Transverse colon (tissue), 4 donors: ENCODE measurements around the gene PYGM. TPM values are rescaled to one million over a fixed set of nuclear protein-coding genes. Genes with fewer than 3 reads are reported as not detected.

Experiments
- DNase-seq: peaks from one replicate; pipeline ENCODE4 v3.0.0-alpha.2; 2019
- H3K27ac ChIP-seq, 4 donors: fragments of 200-600 bp; sonication (generic); 2 replicates each; pipeline ENCODE4 v1.5.1; 2016 to 2018; ENCODE audit warnings: inconsistent platforms in 4 of 4
- H3K27me3 ChIP-seq: fragments of 200-600 bp; sonication (generic); 2 replicates; pipeline ENCODE4 v1.5.1; 2017; ENCODE audit warnings: inconsistent platforms
- H3K36me3 ChIP-seq, 4 donors: fragments of 200-600 bp; sonication (generic); 2 replicates each; pipeline ENCODE4 v1.5.1; 2017 to 2019; ENCODE audit warnings: inconsistent platforms in 4 of 4
- H3K4me1 ChIP-seq, 4 donors: fragments of 200-600 bp; sonication (generic); 2 replicates each; pipeline ENCODE4 v1.5.1; 2017 to 2020; ENCODE audit warnings: inconsistent platforms in 4 of 4
- H3K4me3 ChIP-seq, 4 donors: fragments of 200-600 bp; sonication (generic); 1 replicate in 1 of 4; 2 replicates in 3 of 4; pipeline versions ENCODE4 v1.5.1 to v1.6.1; 2017 to 2019; ENCODE audit warnings: inconsistent platforms in 4 of 4
- H3K9me3 ChIP-seq, 2 donors: fragments of 200-600 bp; sonication (generic); 2 replicates each; pipeline ENCODE4 v1.5.1; 2017 to 2019; ENCODE audit warnings: inconsistent platforms in 2 of 2
- CTCF ChIP-seq, 5 experiments: fragments of 200-600 bp in 3 of 5; fragments of 450-650 bp in 2 of 5; sonication (generic) in 3 of 5; IDR thresholded peaks; 1 replicate in 2 of 5; 2 replicates in 3 of 5; pipeline ENCODE4 v1.5.1; 2016 to 2017; ENCODE audit warnings: antibody characterized with exemption in 5 of 5, inconsistent platforms in 3 of 5, mild to moderate bottlenecking in 2 of 5, moderate library complexity in 1 of 5
- EP300 ChIP-seq: sonication (generic); formaldehyde crosslinking; IDR thresholded peaks from one replicate; pipeline ENCODE4 v1.6.1; 2017; ENCODE audit warnings: antibody characterized with exemption, low read depth
- POLR2A ChIP-seq: fragments of 450-650 bp; IDR thresholded peaks from one replicate; pipeline ENCODE4 v1.6.1; 2016; ENCODE audit warnings: antibody characterized with exemption, mild to moderate bottlenecking, moderate library complexity
- POLR2AphosphoS5 ChIP-seq, 3 donors: sonication (generic); formaldehyde crosslinking; IDR thresholded peaks; one replicate each; pipeline ENCODE4 v1.6.1; 2016; ENCODE audit warnings: antibody characterized with exemption in 3 of 3
- WGBS, 2 donors: methylation state at CpG; one replicate each; pipeline ENCODE4 v1.1.5; 2018; ENCODE audit warnings: low coverage in 1 of 2; 5-methylcytosine and 5-hydroxymethylcytosine counted together
- in situ Hi-C, 4 donors: fragments of 200-750 bp; cut with MboI; loops; one replicate each; pipeline versions ENCODE4 v1.15.0 to v1.15.1; 2017; ENCODE audit warnings: low sequenced_read_pairs in 3 of 4, low pct_ligation_motif_present in 1 of 4, low pct_unique_long_range_greater_than_20kb in 1 of 4
- intact Hi-C: fragments of 100-400 bp; cut with DNase I; formaldehyde crosslinking; loops from one replicate; pipeline ENCODE4 v1.15.1; 2023; ENCODE audit warnings: low total_unique reads
- total RNA-seq, 4 donors: library from RNA; depleted of rRNA; stranded (reverse); fragments of >200 nt; gene quantifications; one replicate each; pipeline ENCODE4 v1.1.0, GENCODE V29; 2016

PYGM gene
- total RNA-seq, 4 donors from 2014 or later, result 1.2 to 7.9 (median 2.2) TPM

- DNase-seq, result no peak
- peaks cover 10 to 33% (median 20%) of the 10 kb centered on the region in 4 donors for H3K4me1 ChIP-seq
- TF ChIP-seq EP300 (no peak), POLR2A (no peak), POLR2AphosphoS5 (IDR thresholded peaks at IDR 0.05) (no peak), CTCF (IDR thresholded peaks at IDR 0.05) (no peak)
- peak overlapping the region; percentile 64 to 92 (median 89) for H3K27ac ChIP-seq
- no peaks in the 10 kb centered on the region for H3K27me3 ChIP-seq
- 56% methylated on average over 13 of the region's 13 CpGs; no CpG with 5 or more reads in 1 of the 2 donors for WGBS, 2 donors
- H3K4me3 ChIP-seq, result peak overlapping the region in 2 of 4 donors; percentile 56 to 68
- no peaks in the 10 kb centered on the region for H3K9me3 ChIP-seq
- intact Hi-C loops, result no loop called here
- in situ Hi-C loops, result no loop called here
- no peaks in the 10 kb centered on the region for H3K36me3 ChIP-seq
Observed at GRCh38 chr11:64801561-64802369, 42.0 kb upstream of the PYGM start.

- intact Hi-C loops, result no loop called here
- DNase-seq, result no peak
- in situ Hi-C loops, result no loop called here
- Histone ChIP-seq H3K27ac (peak overlapping the region in 2 of 4 donors; percentile 64 to 92), H3K36me3 (no peaks in the 10 kb centered on the region), H3K9me3 (no peaks in the 10 kb centered on the region), H3K4me3 (no peak overlapping the region), H3K4me1 (peaks cover 10 to 33% (median 20%) of the 10 kb centered on the region in 4 donors), H3K27me3 (no peaks in the 10 kb centered on the region)
- WGBS, 2 donors, result 75% methylated on average over 8 of the region's 9 CpGs; no CpG with 5 or more reads in 1 of the 2 donors
- no peak for TF ChIP-seq EP300
- no peak for TF ChIP-seq POLR2A
- TF ChIP-seq CTCF (IDR thresholded peaks at IDR 0.05), result no peak
- TF ChIP-seq POLR2AphosphoS5 (IDR thresholded peaks at IDR 0.05), result no peak
Observed at GRCh38 chr11:64801158-64801464, 41.3 kb upstream of the PYGM start.

- WGBS, 2 donors, result 86% methylated on average over 24 of the region's 26 CpGs; no CpG with 5 or more reads in 1 of the 2 donors
- Histone ChIP-seq H3K27ac (no peak overlapping the region), H3K4me1 (peaks cover 10 to 33% (median 20%) of the 10 kb centered on the region in 4 donors), H3K9me3 (no peaks in the 10 kb centered on the region), H3K4me3 (no peak overlapping the region), H3K36me3 (no peaks in the 10 kb centered on the region), H3K27me3 (no peaks in the 10 kb centered on the region)
- TF ChIP-seq EP300 (no peak), POLR2A (no peak), POLR2AphosphoS5 (IDR thresholded peaks at IDR 0.05) (no peak), CTCF (IDR thresholded peaks at IDR 0.05) (no peak)
- no peak for DNase-seq
- in situ Hi-C loops (no loop called here), intact Hi-C loops (no loop called here)
Observed at GRCh38 chr11:64800303-64801157, 40.8 kb upstream of the PYGM start.

GRCh38 chr11:64799623-64800302, 40.0 kb upstream of the PYGM start:
- H3K27ac ChIP-seq, result no peak overlapping the region
- DNase-seq, result no peak
- H3K27me3 ChIP-seq, result no peaks in the 10 kb centered on the region
- TF ChIP-seq POLR2A (no peak), CTCF (IDR thresholded peaks at IDR 0.05) (no peak), EP300 (no peak), POLR2AphosphoS5 (IDR thresholded peaks at IDR 0.05) (no peak)
- no peak overlapping the region for H3K4me3 ChIP-seq
- intact Hi-C loops, result no loop called here
- H3K36me3 ChIP-seq, result no peaks in the 10 kb centered on the region
- peaks cover 10 to 33% (median 20%) of the 10 kb centered on the region in 4 donors for H3K4me1 ChIP-seq
- in situ Hi-C loops, result no loop called here
- H3K9me3 ChIP-seq, result no peaks in the 10 kb centered on the region
- 47 to 69% methylated on average over 3 to 14 of the region's 14 CpGs for WGBS, 2 donors
